H9 (cell line): Measurements from ENCODE around the gene CHCHD3. TPM values are rescaled to one million over a fixed set of nuclear protein-coding genes. Genes with fewer than 3 reads are reported as not detected.

Experiments used
- DNase-seq: peaks from one replicate; pipeline ENCODE4 v3.0.0-alpha.2; 2017
- H2AFZ ChIP-seq: one replicate; pipeline ENCODE4 v1.6.1; 2013; ENCODE audit warnings: mild to moderate bottlenecking, low read length, control low read depth, moderate library complexity
- H2AK5ac ChIP-seq: 2 replicates; pipeline ENCODE4 v1.6.1; 2013; ENCODE audit warnings: low read length, control low read depth, mixed read lengths; ENCODE audit not compliant: insufficient read length
- H2BK120ac ChIP-seq: one replicate; pipeline ENCODE4 v1.6.1; 2013; ENCODE audit warnings: low read depth, mild to moderate bottlenecking, low read length, control low read depth, inconsistent platforms; ENCODE audit not compliant: poor library complexity, severe bottlenecking
- H2BK12ac ChIP-seq: 2 replicates; pipeline ENCODE4 v1.6.1; 2013; ENCODE audit warnings: low read length, control low read depth, mixed read lengths, low read depth; ENCODE audit not compliant: insufficient read length
- H2BK15ac ChIP-seq: 2 replicates; pipeline ENCODE4 v1.6.1; 2013; ENCODE audit warnings: low read depth, low read length, control low read depth
- H2BK20ac ChIP-seq: one replicate; pipeline ENCODE4 v1.6.1; 2013; ENCODE audit warnings: low read depth, mild to moderate bottlenecking, low read length, control low read depth, inconsistent platforms; ENCODE audit not compliant: poor library complexity, severe bottlenecking
- H2BK5ac ChIP-seq: 2 replicates; pipeline ENCODE4 v1.6.1; 2013; ENCODE audit warnings: low read length, control low read depth, mixed read lengths; ENCODE audit not compliant: insufficient read length
- H3K14ac ChIP-seq: 2 replicates; pipeline ENCODE4 v1.6.1; 2013; ENCODE audit warnings: low read length, control low read depth; ENCODE audit not compliant: insufficient read depth
- H3K18ac ChIP-seq: 2 replicates; pipeline ENCODE4 v1.6.1; 2013; ENCODE audit warnings: low read depth, mild to moderate bottlenecking, mixed read lengths, low read length, control low read depth; ENCODE audit not compliant: insufficient read length
- H3K23ac ChIP-seq: 2 replicates; pipeline ENCODE4 v1.6.1; 2013; ENCODE audit warnings: low read length, control low read depth, mixed read lengths, low read depth; ENCODE audit not compliant: insufficient read length
- H3K23me2 ChIP-seq: 2 replicates; pipeline ENCODE4 v1.6.1; 2013; ENCODE audit warnings: low read depth, mild to moderate bottlenecking, mixed read lengths, low read length, control low read depth; ENCODE audit not compliant: insufficient read length, poor library complexity, severe bottlenecking
- H3K27ac ChIP-seq: 2 replicates; pipeline ENCODE4 v1.5.1; 2013; ENCODE audit warnings: low read length, control low read depth, mixed read lengths, low read depth; ENCODE audit not compliant: insufficient read length
- H3K27me3 ChIP-seq: 2 replicates; pipeline ENCODE4 v1.6.1; 2013; ENCODE audit warnings: low read length, control low read depth, inconsistent platforms; ENCODE audit not compliant: insufficient read depth
- H3K4ac ChIP-seq: 2 replicates; pipeline ENCODE4 v1.6.1; 2013; ENCODE audit warnings: low read depth, mild to moderate bottlenecking, control low read depth, inconsistent platforms, low read length, moderate library complexity
- H3K4me1 ChIP-seq: 2 replicates; pipeline ENCODE4 v1.6.1; 2013; ENCODE audit warnings: low read length, control low read depth, inconsistent platforms; ENCODE audit not compliant: insufficient read depth
- H3K4me2 ChIP-seq: 2 replicates; pipeline ENCODE4 v1.6.1; 2013; ENCODE audit warnings: low read length, control low read depth, mixed read lengths; ENCODE audit not compliant: insufficient read length, insufficient read depth
- H3K56ac ChIP-seq: 2 replicates; pipeline ENCODE4 v1.6.1; 2013; ENCODE audit warnings: low read depth, mild to moderate bottlenecking, mixed read lengths, low read length, control low read depth; ENCODE audit not compliant: insufficient read length
- H3K79me1 ChIP-seq: 2 replicates; pipeline ENCODE4 v1.6.1; 2013; ENCODE audit warnings: low read depth, mild to moderate bottlenecking, moderate library complexity, low read length, control low read depth, inconsistent platforms; ENCODE audit not compliant: insufficient read depth, poor library complexity, severe bottlenecking
- H3K79me2 ChIP-seq: 2 replicates; pipeline ENCODE4 v1.6.1; 2013; ENCODE audit warnings: low read length, control low read depth, inconsistent platforms; ENCODE audit not compliant: insufficient read depth
- H3K9ac ChIP-seq: 2 replicates; pipeline ENCODE4 v1.6.1; 2013; ENCODE audit warnings: low read length, control low read depth, mixed read lengths; ENCODE audit not compliant: insufficient read length; ENCODE audit errors: extremely low read depth
- H3K9me3 ChIP-seq: one replicate; pipeline ENCODE4 v1.6.1; 2013; ENCODE audit warnings: low read depth, low read length, inconsistent platforms; ENCODE audit not compliant: control insufficient read depth
- H3T11ph ChIP-seq: one replicate; pipeline ENCODE4 v1.6.1; 2013; ENCODE audit warnings: mild to moderate bottlenecking, low read length, control low read depth, inconsistent platforms
- H4K20me1 ChIP-seq: one replicate; pipeline ENCODE4 v1.6.1; 2013; ENCODE audit not compliant: control insufficient read depth, insufficient read length, insufficient read depth
- H4K5ac ChIP-seq: 2 replicates; pipeline ENCODE4 v1.6.1; 2013; ENCODE audit warnings: low read depth, mild to moderate bottlenecking, mixed read lengths, low read length, control low read depth; ENCODE audit not compliant: insufficient read length
- H4K8ac ChIP-seq: replicated peaks from 2 replicates; pipeline ENCODE4 v1.6.1; 2013; ENCODE audit warnings: low read length, control low read depth, mixed read lengths, low read depth; ENCODE audit not compliant: insufficient read length
- H4K91ac ChIP-seq: 2 replicates; pipeline ENCODE4 v1.6.1; 2013; ENCODE audit warnings: low read depth, mild to moderate bottlenecking, moderate library complexity, mixed read lengths, low read length, control low read depth; ENCODE audit not compliant: insufficient read length
- H3K27ac Mint-ChIP-seq, 3 experiments: 2 replicates in 2 of 3; 3 replicates in 1 of 3; pipeline ENCODE4 v1.8.0; 2020 to 2021; ENCODE audit warnings: mixed read lengths in 3 of 3, mild to moderate bottlenecking in 1 of 3, moderate library complexity in 1 of 3
- H3K27me3 Mint-ChIP-seq: 2 replicates; pipeline ENCODE4 v1.8.0; 2021; ENCODE audit warnings: low read depth, mild to moderate bottlenecking, moderate library complexity, mixed read lengths
- H3K36me3 Mint-ChIP-seq, 3 experiments: 2 replicates in 2 of 3; 3 replicates in 1 of 3; pipeline ENCODE4 v1.8.0; 2020 to 2021; ENCODE audit warnings: low read depth in 3 of 3, mixed read lengths in 3 of 3; ENCODE audit not compliant: insufficient read depth in 1 of 3
- H3K4me1 Mint-ChIP-seq, 2 experiments: 2 replicates each; pipeline ENCODE4 v1.8.0; 2020; ENCODE audit warnings: mixed read lengths in 2 of 2
- H3K4me3 Mint-ChIP-seq, 2 experiments: 2 replicates in 1 of 2; 3 replicates in 1 of 2; pipeline ENCODE4 v1.8.0; 2020 to 2021; ENCODE audit warnings: mild to moderate bottlenecking in 2 of 2, mixed read lengths in 2 of 2, moderate library complexity in 1 of 2
- H3K9me3 Mint-ChIP-seq, 2 experiments: 2 replicates in 1 of 2; 3 replicates in 1 of 2; pipeline ENCODE4 v1.8.0; 2020; ENCODE audit warnings: mild to moderate bottlenecking in 2 of 2, mixed read lengths in 2 of 2, moderate library complexity in 1 of 2
- CTCF ChIP-seq: fragments of 200-600 bp; sonication (generic); conservative IDR thresholded peaks from 3 replicates; pipeline ENCODE4 v1.8.0; 2021; ENCODE audit warnings: antibody characterized with exemption, mild to moderate bottlenecking
- whole genome bisulfite sequencing: extraction: QIAGEN DNeasy Blood & Tissue Kit; methylation state at CpG from one replicate; pipeline ENCODE4 v1.1.7; 2013; ENCODE audit warnings: missing lambda C conversion rate, low lambda C conversion rate, mixed read lengths; ENCODE audit not compliant: insufficient read length; ENCODE audit errors: extremely low coverage; 5-methylcytosine and 5-hydroxymethylcytosine counted together
- total RNA-seq: library from RNA; stranded (reverse); gene quantifications from 2 replicates; pipeline ENCODE4 v1.2.1, GENCODE V29; 2021

Gene CHCHD3
- total RNA-seq, 1 experiment from 2014 or later, result 104 TPM

GRCh38 chr7:132947011-132947410, 134.9 kb downstream of the CHCHD3 start:
- Histone ChIP-seq H2BK120ac (no peak overlapping the region), H3K9ac (no peak overlapping the region), H3K27ac (no peak overlapping the region), H2BK15ac (no peak overlapping the region), H3K23me2 (no peaks in the 10 kb centered on the region), H2BK5ac (no peak overlapping the region), H3K9me3 (no peaks in the 10 kb centered on the region), H3K18ac (no peak overlapping the region), H3K23ac (no peak overlapping the region), H3K56ac (no peak overlapping the region), H3K79me1 (no peaks in the 10 kb centered on the region), H2AK5ac (no peak overlapping the region), H4K20me1 (no peaks in the 10 kb centered on the region), H3K4me2 (no peak overlapping the region), H4K8ac (no peak overlapping the region), H2BK12ac (no peak overlapping the region), H3K79me2 (no peaks in the 10 kb centered on the region), H2BK20ac (no peak overlapping the region), H3K27me3 (no peaks in the 10 kb centered on the region), H4K5ac (no peak overlapping the region), H3K4me1 (no peaks in the 10 kb centered on the region), H2AFZ (no peak overlapping the region), H3T11ph (no peak overlapping the region), H4K91ac (no peak overlapping the region), H3K14ac (no peak overlapping the region), H3K4ac (no peak overlapping the region)
- no peak for TF ChIP-seq CTCF
- Mint-ChIP-seq H3K27me3 (no peaks in the 10 kb centered on the region), H3K27ac (peak overlapping the region in 1 of 3 experiments; percentile 52; a peak in 1 of 7 replicates), H3K4me3 (no peak overlapping the region), H3K4me1 (peaks cover 5 to 7% of the 10 kb centered on the region in 2 experiments), H3K9me3 (no peaks in the 10 kb centered on the region), H3K36me3 (no peaks in the 10 kb centered on the region)
- DNase-seq, result no peak
- WGBS, result no CpG with 5 or more reads among the region's 1 CpG
